MG63 (cell line): ENCODE results near the gene SPOCK3. TPM values are rescaled to one million over a fixed set of nuclear protein-coding genes. Genes with fewer than 3 reads are reported as not detected.
"Not testable (repeated sequence)": the region's sequence is repeated elsewhere in the genome, so short reads cannot be mapped to it uniquely, and the experiment has no call there.

ENCODE experiments used
- DNase-seq: peaks from one replicate; pipeline ENCODE4 v3.0.0-alpha.2; 2020
- H3K27me3 ChIP-seq: fragments of 250-450 bp; sonication (Bioruptor Pico); 2 replicates; pipeline ENCODE4 v1.5.1; 2020; ENCODE audit warnings: mild to moderate bottlenecking, moderate library complexity
- H3K36me3 ChIP-seq: fragments of 250-450 bp; sonication (Bioruptor Pico); 2 replicates; pipeline ENCODE4 v1.5.1; 2020; ENCODE audit warnings: mild to moderate bottlenecking, moderate library complexity
- H3K4me3 ChIP-seq: fragments of 250-450 bp; sonication (Bioruptor Pico); 2 replicates; pipeline ENCODE4 v1.5.1; 2020; ENCODE audit warnings: mild to moderate bottlenecking, moderate library complexity
- H3K9me3 ChIP-seq: fragments of 250-450 bp; sonication (Bioruptor Pico); 2 replicates; pipeline ENCODE4 v1.5.1; 2020; ENCODE audit warnings: mild to moderate bottlenecking, moderate library complexity
- total RNA-seq: library from RNA; depleted of rRNA; stranded (reverse); fragments of >200 nt; shearing (Covaris generic); gene quantifications from 2 replicates; pipeline ENCODE4 v1.2.3, GENCODE V29; 2014; ENCODE audit warnings: low replicate concordance

The SPOCK3 gene
- total RNA-seq, 1 experiment from 2014 or later: 1.3 TPM

GRCh38 chr4:167021545-167022155 is 212.6 kb downstream of the SPOCK3 start:
- Histone ChIP-seq H3K9me3 (no peaks in the 10 kb centered on the region), H3K36me3 (no peaks in the 10 kb centered on the region)
- DNase-seq: peak; percentile 41

GRCh38 chr4:167020410-167020809 is 213.9 kb downstream of the SPOCK3 start:
- H3K27me3 ChIP-seq: no peaks in the 10 kb centered on the region
- no peak overlapping the region for H3K4me3 ChIP-seq
- H3K9me3 ChIP-seq: no peaks in the 10 kb centered on the region
- no peaks in the 10 kb centered on the region for H3K36me3 ChIP-seq
- DNase-seq: no peak

More at GRCh38 chr4:167021545-167022155, 212.6 kb downstream of the SPOCK3 start:
- no peak overlapping the region for H3K4me3 ChIP-seq
- no peaks in the 10 kb centered on the region for H3K27me3 ChIP-seq

GRCh38 chr4:167014944-167015343 is 219.3 kb downstream of the SPOCK3 start:
- Histone ChIP-seq H3K4me3 (no peak overlapping the region), H3K9me3 (no peaks in the 10 kb centered on the region; the same call in 1 of the 2 replicates), H3K36me3 (no peaks in the 10 kb centered on the region), H3K27me3 (no peaks in the 10 kb centered on the region)
- DNase-seq: no peak

- no peak for DNase-seq
- Histone ChIP-seq H3K36me3 (no peaks in the 10 kb centered on the region), H3K4me3 (no peak overlapping the region), H3K9me3 (no peaks in the 10 kb centered on the region), H3K27me3 (no peaks in the 10 kb centered on the region)
These were observed 231.0 kb downstream of the SPOCK3 start for GRCh38 chr4:167003326-167003725.

- Histone ChIP-seq H3K4me3 (no peak overlapping the region), H3K36me3 (no peaks in the 10 kb centered on the region), H3K27me3 (no peaks in the 10 kb centered on the region), H3K9me3 (no peaks in the 10 kb centered on the region)
- peak; percentile 12 for DNase-seq
These were observed 234.0 kb downstream of the SPOCK3 start for GRCh38 chr4:167000141-167000852.

- Histone ChIP-seq H3K9me3 (no peaks in the 10 kb centered on the region), H3K4me3 (no peak overlapping the region), H3K27me3 (no peaks in the 10 kb centered on the region), H3K36me3 (no peaks in the 10 kb centered on the region)
- DNase-seq: no peak
These were observed 238.1 kb downstream of the SPOCK3 start for GRCh38 chr4:166996216-166996615.

GRCh38 chr4:166994686-166995085 is 239.6 kb downstream of the SPOCK3 start:
- H3K36me3 ChIP-seq: no peaks in the 10 kb centered on the region
- no peaks in the 10 kb centered on the region for H3K9me3 ChIP-seq
- no peaks in the 10 kb centered on the region for H3K27me3 ChIP-seq
- H3K4me3 ChIP-seq: no peak overlapping the region
- DNase-seq: no peak

GRCh38 chr4:166991006-166991561 is 243.2 kb downstream of the SPOCK3 start:
- Histone ChIP-seq H3K27me3 (no peaks in the 10 kb centered on the region), H3K36me3 (no peaks in the 10 kb centered on the region), H3K4me3 (no peak overlapping the region), H3K9me3 (no peaks in the 10 kb centered on the region)
- DNase-seq: no peak

GRCh38 chr4:166989886-166990285 is 244.4 kb downstream of the SPOCK3 start:
- Histone ChIP-seq H3K36me3 (no peaks in the 10 kb centered on the region), H3K9me3 (no peaks in the 10 kb centered on the region), H3K27me3 (no peaks in the 10 kb centered on the region), H3K4me3 (no peak overlapping the region)
- no peak for DNase-seq

GRCh38 chr4:166987026-166987425 is 247.3 kb downstream of the SPOCK3 start:
- DNase-seq: no peak
- Histone ChIP-seq H3K9me3 (no peaks in the 10 kb centered on the region), H3K4me3 (no peak overlapping the region), H3K36me3 (no peaks in the 10 kb centered on the region), H3K27me3 (no peaks in the 10 kb centered on the region)

GRCh38 chr4:166981847-166982246 is 252.4 kb downstream of the SPOCK3 start:
- Histone ChIP-seq H3K9me3 (no peaks in the 10 kb centered on the region), H3K27me3 (no peaks in the 10 kb centered on the region), H3K36me3 (no peaks in the 10 kb centered on the region), H3K4me3 (no peak overlapping the region)
- no peak for DNase-seq

- no peaks in the 10 kb centered on the region for H3K36me3 ChIP-seq
- H3K9me3 ChIP-seq: no peaks in the 10 kb centered on the region
- H3K4me3 ChIP-seq: no peak overlapping the region
- no peak for DNase-seq
- no peaks in the 10 kb centered on the region for H3K27me3 ChIP-seq
These were observed 253.9 kb downstream of the SPOCK3 start for GRCh38 chr4:166980419-166980818.

GRCh38 chr4:166977596-166977995 is 256.7 kb downstream of the SPOCK3 start:
- DNase-seq: no peak
- Histone ChIP-seq H3K4me3 (no peak overlapping the region), H3K9me3 (no peaks in the 10 kb centered on the region), H3K36me3 (no peaks in the 10 kb centered on the region), H3K27me3 (no peaks in the 10 kb centered on the region)

GRCh38 chr4:166972071-166972470 is 262.2 kb downstream of the SPOCK3 start:
- no peaks in the 10 kb centered on the region; the same call in none of the 2 replicates for H3K9me3 ChIP-seq
- no peaks in the 10 kb centered on the region for H3K36me3 ChIP-seq
- DNase-seq: peak; percentile 65
- no peak overlapping the region for H3K4me3 ChIP-seq
- no peaks in the 10 kb centered on the region for H3K27me3 ChIP-seq

- not testable (repeated sequence) for H3K36me3 ChIP-seq, DNase-seq, H3K9me3 ChIP-seq, H3K27me3 ChIP-seq, H3K4me3 ChIP-seq
These were observed 266.1 kb downstream of the SPOCK3 start for GRCh38 chr4:166968219-166968618.

GRCh38 chr4:166965562-166965961 is 268.7 kb downstream of the SPOCK3 start:
- Histone ChIP-seq H3K36me3 (no peaks in the 10 kb centered on the region), H3K4me3 (no peak overlapping the region), H3K27me3 (no peaks in the 10 kb centered on the region), H3K9me3 (no peaks in the 10 kb centered on the region; the same call in none of the 2 replicates)
- no peak for DNase-seq

GRCh38 chr4:166957451-166957850 is 276.8 kb downstream of the SPOCK3 start:
- DNase-seq: peak; percentile 80
- H3K27me3 ChIP-seq: no peaks in the 10 kb centered on the region

GRCh38 chr4:166956484-166956883 is 277.8 kb downstream of the SPOCK3 start:
- Histone ChIP-seq H3K36me3 (no peaks in the 10 kb centered on the region), H3K9me3 (peaks cover 3% of the 10 kb centered on the region; the same call in 1 of the 2 replicates), H3K4me3 (no peak overlapping the region), H3K27me3 (no peaks in the 10 kb centered on the region)
- no peak for DNase-seq

More at GRCh38 chr4:166957451-166957850, 276.8 kb downstream of the SPOCK3 start:
- Histone ChIP-seq H3K36me3 (no peaks in the 10 kb centered on the region), H3K9me3 (peaks cover 3% of the 10 kb centered on the region; the same call in 1 of the 2 replicates), H3K4me3 (no peak overlapping the region)
